ENCODE measurements around the gene JMY. TPM values are rescaled to one million over a fixed set of nuclear protein-coding genes. Genes with fewer than 3 reads are reported as not detected.

The JMY gene

Small RNAs within 50 kb of the gene (small RNA-seq; reads per million reads assigned to genes)
- not detected for gene AC016559.1 (ENCODE audit: insufficient read depth)
- not detected for gene RF00425 (ENCODE audit: insufficient read depth)
